Measurements from ENCODE around the gene DNAH8. TPM values are rescaled to one million over a fixed set of nuclear protein-coding genes. Genes with fewer than 3 reads are reported as not detected.

The DNAH8 gene, protein sequence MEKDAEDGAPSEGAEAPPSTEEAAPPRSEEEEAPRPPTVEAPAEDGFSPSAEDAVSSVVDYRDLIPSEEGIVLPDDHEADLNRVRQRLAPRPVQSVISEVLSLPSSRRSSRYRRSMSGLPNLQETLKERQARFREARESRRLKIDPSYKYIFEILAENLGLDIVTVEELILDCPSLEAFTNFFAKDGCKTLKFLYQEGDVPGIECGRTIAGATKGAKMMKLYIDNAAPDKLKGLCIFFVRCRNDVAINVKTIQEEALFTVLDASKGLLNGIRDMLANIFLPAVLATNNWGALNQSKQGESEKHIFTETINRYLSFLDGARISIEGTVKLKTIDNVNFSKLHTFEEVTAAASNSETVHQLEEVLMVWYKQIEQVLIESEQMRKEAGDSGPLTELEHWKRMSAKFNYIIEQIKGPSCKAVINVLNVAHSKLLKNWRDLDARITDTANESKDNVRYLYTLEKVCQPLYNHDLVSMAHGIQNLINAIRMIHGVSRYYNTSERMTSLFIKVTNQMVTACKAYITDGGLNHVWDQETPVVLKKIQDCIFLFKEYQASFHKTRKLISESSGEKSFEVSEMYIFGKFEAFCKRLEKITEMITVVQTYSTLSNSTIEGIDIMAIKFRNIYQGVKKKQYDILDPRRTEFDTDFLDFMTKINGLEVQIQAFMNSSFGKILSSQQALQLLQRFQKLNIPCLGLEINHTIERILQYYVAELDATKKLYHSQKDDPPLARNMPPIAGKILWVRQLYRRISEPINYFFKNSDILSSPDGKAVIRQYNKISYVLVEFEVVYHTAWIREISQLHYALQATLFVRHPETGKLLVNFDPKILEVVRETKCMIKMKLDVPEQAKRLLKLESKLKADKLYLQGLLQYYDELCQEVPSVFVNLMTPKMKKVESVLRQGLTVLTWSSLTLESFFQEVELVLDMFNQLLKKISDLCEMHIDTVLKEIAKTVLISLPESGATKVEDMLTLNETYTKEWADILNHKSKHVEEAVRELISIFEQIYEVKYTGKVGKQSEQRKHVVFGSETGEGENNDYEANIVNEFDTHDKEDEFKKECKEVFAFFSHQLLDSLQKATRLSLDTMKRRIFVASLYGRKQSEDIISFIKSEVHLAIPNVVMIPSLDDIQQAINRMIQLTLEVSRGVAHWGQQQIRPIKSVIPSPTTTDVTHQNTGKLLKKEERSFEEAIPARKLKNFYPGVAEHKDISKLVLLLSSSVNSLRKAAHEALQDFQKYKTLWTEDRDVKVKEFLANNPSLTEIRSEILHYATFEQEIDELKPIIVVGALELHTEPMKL (N-terminal part only)
- polyA plus RNA-seq (ENCODE audit: insufficient read length): 2.1 TPM

DNA sequence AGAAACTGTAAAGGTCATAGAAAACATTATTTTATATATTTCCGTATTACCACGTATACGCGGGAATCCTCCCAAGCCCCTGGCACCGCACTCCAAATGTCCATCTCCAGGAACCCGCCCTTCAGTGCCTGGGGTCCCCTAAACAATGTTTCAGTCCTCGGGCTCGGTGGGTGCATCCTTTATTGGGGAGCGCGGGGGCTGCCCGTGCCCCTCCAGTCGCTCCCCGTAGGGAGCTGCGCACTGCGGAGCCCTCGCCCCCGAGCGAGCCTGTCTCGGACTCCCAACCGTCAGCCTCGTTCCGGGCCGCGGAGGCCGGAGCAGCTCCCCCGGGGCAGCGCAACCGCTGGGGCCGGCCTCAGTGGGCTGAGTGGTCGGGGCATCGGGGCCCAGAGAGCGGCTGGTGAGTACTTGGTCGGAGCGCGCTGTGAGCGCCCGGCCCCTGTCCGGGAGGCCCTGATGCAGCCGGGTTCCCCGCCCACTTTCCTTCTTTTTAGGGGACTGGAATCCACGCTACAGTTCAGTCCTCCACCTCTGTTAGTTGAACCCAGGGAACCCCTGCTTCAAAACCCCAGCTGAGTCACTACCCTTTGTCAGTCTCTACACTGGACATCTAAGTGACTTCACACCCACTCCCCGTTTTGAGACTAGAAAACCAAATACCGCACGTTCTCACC is at the start of gene DNAH8:
Gene DNAH8 (plus strand): TSS at position 296 of the 674 bp plus-strand sequence. CDS start 7,499 bp downstream, outside the sequence.
- DNase-seq (ENCODE audit: low read depth): no peak

DNA sequence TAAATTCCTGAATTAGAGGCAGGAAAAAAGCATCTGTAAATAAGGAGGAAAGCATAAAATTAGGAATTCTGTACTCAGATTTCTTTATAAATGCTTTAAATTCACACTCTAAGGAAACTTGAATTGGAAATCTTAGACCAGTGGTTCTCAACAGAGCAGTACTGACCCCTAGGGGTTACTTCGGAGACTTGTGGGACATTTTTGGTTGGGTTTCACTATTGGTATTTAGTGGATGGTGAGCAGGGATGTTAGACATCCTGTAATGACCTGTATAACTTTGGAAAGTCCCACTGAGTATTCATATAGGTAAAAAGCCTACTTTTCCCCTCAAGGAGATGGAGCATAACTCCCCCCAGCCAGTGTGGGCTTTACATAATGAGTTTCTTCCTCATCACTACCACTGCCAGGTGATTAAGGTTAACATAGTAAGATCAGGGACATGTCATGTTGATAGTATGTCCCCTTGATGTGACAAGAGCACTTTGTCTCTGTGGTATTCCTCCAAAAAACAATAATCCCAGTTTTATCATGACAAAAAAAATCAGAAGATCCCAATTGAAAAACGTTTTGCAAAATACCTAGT is 43.1 kb upstream of the DNAH8 start:
- peak; percentile 9 for DNase-seq (ENCODE audit: low read depth)

DNA sequence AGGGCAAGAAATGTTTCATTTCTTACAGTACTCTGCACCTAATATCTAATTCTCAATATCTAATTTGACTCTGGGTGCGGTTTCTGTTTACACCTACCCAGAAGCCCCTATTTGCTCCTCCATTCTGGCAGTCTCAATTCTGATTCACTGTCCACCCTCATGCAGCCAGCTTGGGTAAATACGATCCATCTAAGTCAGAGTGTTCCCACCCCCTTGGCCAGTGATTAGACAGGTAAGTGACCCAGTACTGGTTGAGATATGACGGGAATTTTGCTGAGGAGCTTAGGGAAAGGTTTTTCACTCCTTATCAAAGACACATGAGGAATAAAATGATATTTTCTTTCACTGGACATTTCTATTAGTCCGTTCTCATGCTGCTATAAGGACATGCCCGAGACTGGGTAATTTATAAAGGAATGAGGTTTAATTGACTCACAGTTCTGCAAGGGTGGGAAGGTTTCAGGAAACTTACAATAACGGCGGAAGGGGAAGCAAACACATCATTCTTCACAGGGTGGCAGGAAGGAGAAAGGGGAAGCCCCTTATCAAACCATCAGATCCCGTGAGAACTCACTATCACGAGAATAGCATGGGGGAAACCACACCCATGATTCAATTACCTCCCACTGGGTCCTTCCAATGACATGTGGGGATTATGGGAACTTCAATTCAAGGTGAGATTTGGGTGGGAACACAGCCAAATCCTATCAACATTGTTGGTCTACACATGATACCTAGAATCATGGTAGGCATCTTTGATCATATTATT is 41.5 kb upstream of the DNAH8 start:
- DNase-seq (ENCODE audit: low read depth): no peak

DNA sequence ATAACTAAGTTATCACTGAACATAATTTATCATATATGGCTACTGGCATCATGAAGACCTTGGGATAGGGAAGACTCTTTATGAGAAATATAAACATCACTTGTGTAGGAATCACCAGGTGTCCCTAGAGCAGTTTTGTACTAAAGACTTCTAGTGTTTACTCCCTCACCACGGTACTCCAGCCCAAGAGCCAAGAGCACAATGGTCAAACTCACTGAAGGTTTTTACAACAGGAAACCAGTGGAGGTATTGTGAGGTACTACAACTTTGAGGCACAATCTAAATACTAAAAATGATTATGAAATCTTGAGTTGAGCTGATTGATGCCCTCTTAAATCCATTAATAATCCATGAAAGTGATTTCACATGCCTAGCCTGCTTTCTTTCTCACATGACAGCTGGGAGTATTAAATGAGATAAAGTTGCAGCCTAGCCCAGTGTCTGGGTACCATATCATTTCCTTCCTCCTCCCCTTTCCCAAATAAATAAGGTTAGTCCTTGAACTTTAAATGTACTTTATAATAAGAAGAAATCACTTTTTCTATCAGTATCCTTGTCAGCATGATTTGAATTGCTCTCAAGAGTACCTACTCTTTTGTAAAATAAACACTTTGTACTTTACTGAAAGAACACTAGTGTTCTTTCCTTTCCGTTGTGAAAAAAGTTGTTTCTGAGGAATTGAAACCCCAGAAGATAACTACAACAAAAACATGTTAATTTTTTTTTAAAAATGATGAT is 38.7 kb upstream of the DNAH8 start:
- DNase-seq (ENCODE audit: low read depth): no peak

DNA sequence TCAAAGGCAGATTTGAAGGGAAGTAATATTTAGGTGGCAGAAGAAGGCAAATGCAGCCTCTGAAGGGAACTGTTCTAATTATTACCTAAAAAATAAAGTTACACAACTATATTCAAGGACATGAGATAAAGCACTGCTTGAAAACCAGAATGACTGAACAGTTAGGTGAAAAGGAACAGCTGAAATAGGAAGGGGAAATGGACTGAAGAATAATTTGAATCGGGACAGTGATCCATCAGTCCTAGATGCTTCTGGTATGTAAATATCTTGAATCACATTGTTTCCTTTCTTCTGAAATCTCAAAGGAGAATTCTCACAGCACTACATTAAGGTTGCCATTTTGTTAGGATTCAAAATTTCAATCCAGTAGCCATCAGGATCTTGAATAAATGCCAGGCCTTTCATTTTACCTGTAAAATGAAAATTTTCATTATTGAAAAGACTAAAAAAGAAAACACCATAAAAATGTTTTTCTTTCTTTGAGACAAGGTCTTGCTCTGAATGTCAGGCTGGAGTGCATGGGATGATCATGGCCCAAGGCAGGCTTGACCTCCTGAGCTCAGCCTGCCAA is 38.1 kb upstream of the DNAH8 start:
- DNase-seq (ENCODE audit: low read depth): no peak

DNA sequence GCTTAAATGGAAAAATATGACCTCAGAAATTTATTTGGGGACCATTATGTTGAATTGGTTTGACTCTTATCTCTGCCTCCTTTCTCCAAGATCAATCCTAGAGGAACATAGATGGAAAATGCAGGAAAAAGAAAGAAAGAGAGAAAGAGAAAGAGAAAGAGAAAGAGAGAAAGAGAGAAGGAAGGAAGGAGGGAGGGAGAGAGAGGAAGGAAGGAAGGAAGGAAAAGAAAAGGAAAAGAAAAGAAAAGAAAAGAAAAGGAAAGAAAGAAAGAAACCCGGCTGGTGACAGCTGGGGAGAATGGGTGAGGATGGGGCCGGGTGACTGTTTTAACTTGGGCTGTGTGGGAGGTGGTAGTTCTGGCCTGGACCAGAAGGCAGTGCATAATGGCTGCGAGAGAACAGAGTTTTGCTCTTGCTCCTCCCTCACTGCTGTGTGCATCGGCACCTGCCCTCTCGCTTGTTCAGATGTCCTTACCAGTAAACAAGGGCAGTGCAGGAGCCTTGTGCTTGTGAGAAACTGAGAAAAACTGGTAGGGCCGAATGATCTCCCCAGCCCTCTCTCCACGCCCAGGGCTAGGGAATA is 36.8 kb upstream of the DNAH8 start:
- DNase-seq (ENCODE audit: low read depth): no peak

DNA sequence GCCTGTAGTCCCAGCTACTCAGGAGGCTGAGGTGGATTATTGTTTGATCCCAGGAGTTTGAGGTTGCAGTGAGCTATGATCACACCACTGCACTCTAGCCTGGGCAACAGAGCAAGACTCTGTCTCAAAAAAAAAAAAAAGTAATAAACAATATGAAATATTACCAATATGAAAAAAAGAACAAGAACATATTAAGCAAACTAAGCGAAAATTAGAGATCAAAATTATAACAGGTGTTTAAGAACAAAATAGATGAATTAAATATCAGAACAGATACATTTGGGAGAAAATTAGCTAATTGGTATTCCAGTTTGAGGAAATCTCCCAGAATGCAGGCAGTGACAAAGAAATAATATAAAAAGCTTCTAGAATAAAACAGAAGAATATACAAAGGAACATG is 35.4 kb upstream of the DNAH8 start:
- DNase-seq (ENCODE audit: low read depth): no peak

DNA sequence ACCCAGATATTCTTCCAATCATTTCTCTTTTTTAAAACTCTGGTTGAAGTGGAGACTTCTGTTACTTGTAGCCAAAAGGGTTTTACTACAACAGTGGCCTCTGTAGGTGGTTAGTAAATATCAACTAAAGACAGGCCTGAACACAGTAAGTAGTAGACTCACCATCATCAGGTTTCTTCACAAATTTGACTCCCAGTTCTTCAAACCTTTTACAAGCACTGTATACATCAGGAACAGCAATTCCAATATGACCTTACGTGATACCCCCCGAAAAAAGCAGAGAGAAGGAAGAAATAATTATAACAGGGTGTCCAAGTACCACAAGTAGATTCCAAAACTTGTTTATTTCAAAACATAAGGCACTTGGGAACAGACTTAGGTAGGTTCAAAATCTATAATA is 33.3 kb upstream of the DNAH8 start:
- DNase-seq (ENCODE audit: low read depth): no peak

DNA sequence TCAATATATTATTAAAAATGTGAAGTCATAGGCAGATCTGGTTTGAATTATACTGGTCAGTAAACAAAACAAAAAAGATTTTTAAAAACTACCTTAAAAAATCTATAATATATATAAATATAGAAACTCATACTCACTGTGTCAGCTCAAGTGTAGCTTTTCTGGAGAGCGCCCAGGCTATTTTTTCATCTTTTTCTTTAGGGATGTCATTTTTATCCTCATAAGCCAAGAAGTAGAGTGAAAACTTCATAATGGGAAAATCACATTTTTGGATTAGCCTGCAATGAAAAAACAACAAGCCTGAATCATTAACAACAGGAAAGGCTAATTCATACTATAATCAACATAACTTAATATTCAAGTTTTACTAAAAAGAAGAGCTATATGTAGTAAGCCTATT is 30.9 kb upstream of the DNAH8 start:
- DNase-seq (ENCODE audit: low read depth): no peak

DNA sequence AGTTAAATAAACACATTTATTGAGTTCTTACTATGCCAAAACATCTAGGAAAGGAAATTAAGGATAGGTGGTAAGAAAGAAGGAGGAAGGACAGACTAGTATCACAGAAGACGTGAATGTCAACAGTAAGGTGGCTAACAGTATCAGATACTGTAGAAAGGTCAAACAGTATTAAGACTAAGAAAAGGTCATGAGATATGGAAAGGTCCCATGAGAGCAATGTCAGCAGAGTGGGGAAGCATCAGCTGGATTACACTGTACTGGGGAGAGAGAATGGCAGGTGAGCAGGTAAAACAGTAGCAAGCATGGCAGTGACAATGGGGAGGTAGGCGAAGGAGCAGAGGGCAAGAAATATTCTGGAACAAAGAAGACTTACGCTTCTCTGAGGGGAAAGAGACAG is 30.2 kb upstream of the DNAH8 start:
- no peak for DNase-seq (ENCODE audit: low read depth)

DNA sequence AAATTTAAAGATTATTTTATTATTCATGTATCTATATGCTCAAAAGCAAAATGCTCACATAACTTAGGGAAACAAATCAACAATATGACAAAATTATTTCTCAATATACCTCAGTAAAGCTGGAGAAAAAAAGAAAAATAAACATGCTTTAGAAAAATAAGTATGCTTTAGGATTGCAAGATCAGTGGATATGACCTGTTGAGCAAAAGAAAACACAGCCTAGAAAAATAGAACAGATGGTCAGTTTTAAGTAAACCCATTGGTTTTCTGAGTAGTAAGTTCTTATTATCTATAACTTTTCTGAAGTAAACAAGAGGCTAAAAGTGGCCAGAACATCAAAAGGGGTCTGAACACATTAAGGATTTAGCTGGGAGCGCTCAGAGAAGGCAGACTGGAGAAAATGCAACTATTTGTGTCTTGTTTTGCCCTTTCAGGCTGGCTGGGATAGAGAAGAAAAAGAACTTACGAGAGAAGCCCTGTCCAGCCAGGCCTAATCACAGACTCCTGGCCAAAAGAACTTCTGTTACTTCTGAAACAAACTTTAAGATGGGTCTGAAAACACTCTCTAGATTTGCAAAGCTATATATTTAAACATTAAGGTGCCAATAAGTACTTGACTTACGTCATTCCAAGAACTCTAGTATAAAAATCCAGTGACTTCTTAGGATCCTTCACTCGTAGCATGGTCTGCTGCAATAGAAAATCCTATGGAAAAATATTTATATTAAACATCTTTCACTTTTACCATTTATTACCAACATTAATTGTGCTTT is 28.7 kb upstream of the DNAH8 start:
- DNase-seq (ENCODE audit: low read depth): no peak

DNA sequence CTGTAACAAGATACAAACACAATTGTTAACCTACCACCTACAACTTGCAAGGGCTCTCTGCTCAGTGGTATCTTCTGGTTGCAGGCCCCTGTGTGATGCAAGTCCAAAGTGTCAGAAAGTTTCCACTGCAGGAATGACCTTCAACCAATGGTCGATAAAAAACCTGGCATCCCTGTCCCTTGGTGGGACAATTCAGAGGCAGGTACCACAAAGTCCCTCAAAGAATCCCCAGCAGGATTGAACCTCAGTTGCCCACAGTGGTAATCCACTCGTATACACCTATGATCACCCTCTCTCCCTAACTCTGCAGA is 28.1 kb upstream of the DNAH8 start:
- no peak for DNase-seq (ENCODE audit: low read depth)

DNA sequence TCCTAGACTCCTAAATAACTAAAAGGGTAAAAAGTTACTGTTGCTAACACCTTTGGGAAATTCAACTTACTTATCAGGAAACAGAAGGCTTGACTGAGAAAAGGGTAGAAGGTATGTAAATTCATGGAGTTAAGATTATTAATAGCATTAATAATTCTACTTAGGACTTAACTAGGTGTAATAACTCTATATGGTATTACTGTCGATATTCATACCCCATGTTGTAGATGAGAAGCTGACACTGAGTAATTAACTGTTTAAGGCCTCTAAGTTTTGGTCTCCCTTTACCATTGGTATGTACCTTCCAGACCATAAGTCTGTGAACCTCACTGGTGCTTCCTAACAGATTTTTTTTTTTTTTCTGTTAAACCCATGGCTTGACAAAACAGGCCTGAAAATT is 27.6 kb upstream of the DNAH8 start:
- no peak for DNase-seq (ENCODE audit: low read depth)

DNA sequence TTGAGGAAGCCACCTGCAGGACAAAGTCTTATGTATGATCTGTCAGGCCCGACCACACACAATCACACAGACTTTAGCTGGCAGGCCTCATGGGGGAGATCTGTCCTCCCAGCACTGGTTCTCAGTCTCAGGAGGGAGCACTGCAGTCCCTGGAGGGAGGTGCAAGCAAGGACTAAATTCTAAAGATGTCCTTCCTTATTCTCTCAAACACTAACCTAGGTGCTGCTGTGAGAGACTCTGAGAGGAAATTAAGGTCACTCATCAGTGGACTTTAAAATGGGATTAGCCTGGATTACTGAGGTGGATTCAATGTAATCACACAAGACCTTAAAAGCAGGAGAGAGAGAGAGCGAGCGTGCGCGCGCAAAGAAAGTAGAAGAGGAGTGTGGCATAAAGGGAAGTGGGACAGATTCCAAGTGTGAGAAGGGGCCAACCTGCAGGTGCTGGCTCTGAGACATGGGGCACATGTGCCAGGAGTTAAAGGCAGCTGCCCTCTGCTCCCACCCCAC is 26.5 kb upstream of the DNAH8 start:
- no peak for DNase-seq (ENCODE audit: low read depth)

DNA sequence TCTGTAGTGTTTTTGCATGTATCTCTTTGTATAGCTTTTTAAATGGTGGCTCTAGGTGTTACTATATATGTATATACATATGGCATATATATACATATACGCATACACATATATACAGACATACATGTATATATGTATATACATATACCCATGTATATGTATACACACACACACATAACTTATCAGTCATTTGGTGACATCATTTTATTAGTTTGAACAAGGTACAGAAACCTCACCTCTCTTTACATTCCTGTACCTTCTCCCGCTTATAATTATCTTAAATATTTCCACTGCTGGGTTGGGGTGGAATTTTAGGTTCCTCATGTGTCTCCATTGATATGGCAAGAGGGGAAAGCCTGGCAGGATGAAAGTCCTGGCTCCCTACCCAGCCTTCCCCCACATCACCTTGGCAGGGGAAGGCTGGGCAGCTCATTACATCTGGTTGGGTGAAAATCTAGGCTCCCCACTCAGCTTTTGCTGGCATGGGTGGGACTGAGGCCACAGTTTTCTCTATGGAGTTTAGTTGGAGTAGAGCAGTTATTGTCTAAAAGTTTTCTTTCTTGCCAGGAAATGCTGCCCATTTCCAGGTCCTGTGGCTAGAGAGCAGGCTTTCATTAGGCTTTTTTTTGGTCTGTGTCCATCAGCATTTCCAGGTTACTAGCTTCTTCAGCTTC is 19.7 kb upstream of the DNAH8 start:
- no peak for DNase-seq (ENCODE audit: low read depth)

DNA sequence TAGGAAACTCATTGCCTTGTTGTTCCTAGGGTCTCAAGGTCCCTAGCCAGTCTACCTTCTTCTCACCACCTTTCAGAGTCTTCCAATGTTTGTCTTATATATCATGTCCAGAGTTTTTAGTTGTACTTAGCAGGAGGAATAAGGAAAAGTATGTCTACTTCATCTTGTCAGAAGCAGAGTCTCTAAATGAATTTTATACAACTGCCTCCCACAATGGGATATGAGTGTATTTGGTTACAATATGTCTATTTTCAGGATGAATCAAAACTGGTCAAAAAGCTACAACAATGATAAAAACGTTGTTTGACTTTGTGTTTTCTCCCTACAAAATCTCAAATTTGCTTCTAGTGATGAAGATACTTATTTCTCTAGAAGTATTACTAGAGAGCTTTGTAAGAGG is 19.2 kb upstream of the DNAH8 start:
- no peak for DNase-seq (ENCODE audit: low read depth)

DNA sequence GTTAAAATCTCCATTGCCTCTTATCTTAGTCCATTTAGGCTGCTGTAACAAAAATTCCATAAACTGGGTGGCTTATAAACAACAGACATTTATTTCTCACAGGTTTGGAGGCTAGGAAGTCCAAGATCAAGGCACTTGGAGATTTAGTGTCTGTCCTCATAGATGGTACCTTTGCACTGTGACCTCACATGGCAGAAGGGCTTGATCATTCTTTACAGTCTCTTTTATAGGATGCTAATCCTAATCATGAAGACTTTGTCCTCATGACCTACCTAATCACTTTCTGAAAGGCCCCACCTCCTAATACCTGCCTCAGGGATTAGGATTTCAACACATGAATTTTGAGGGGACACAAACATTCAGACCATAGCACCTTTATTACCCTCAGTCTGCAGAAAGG is 18.8 kb upstream of the DNAH8 start:
- no peak for DNase-seq (ENCODE audit: low read depth)

All from forelimb muscle (tissue), 1 donor.